CD1c-positive myeloid dendritic cell (primary cell): ENCODE measurements around the gene PPFIA1.

Source experiments
- DNase-seq: peaks from one replicate; pipeline ENCODE4 v3.0.0-alpha.2; 2016; ENCODE audit errors: extremely low spot score

PPFIA1 gene

GRCh38 chr11:70414341-70415100 is 144.0 kb downstream of the PPFIA1 start:
- no peak for DNase-seq

GRCh38 chr11:70415191-70415590 is 144.7 kb downstream of the PPFIA1 start:
- no peak for DNase-seq

DNA sequence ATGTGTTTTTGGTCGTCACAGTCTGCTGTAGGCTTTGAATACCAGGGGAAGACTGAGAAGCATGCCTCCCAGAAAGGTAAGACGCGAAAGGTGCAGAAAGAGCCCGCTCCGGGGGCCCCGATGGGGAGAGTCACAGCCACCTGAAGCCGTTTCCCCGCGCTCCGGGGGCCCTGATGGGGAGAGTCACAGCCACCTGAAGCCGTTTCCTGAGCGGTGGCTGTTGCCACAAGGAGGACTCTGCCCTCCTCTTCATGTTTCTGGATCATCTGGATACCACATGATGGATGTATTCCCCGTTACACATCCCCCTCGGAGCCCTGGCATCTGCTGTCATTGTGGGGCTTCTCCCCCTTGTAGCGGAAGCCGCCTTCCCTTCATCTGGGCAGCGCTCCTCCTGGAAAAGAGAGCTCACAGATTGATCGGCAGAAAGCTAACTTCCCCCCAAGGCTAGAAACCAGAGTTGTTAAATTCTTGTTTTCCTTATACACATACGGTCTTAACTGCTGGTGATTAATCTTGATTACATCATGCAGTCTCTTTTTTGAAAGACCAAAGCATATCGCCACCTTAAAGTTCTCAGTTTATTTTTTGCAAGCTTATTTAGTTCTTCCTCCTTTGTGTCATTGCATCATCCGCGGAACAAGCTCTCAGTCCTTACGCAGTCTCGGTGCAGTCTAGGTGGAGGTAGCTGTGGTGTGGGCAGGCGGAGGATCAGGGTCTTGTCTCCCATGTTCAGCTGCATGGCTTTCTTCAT is 145.3 kb downstream of the PPFIA1 start:
- DNase-seq = peak; percentile 72

- DNase-seq = no peak
Measured at GRCh38 chr11:70416881-70417280, 146.4 kb downstream of the PPFIA1 start.

DNA sequence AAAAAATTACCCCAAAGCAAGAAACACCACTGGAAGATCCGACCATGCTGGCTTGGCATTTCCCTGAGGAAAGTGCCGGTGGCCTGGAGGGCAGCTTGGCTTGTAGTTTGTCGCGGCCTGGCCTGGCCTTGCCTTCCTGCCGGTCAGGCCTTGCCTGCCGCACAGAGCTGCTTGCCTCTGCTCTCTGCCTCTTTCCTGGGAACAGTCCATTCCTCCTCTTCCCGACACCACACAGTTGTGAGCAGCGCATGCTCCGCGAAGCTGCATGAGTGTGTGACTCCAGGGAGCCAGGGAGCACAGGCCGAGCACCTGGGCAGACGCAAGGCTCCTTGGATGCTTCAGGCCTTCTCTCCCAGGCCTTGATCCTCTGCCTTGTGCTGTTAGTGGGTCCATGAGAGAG is 147.6 kb downstream of the PPFIA1 start:
- DNase-seq = no peak

- DNase-seq = no peak
Measured at GRCh38 chr11:70419307-70420007, 149.0 kb downstream of the PPFIA1 start.

GRCh38 chr11:70420008-70420464 is 149.5 kb downstream of the PPFIA1 start:
- no peak for DNase-seq

DNA sequence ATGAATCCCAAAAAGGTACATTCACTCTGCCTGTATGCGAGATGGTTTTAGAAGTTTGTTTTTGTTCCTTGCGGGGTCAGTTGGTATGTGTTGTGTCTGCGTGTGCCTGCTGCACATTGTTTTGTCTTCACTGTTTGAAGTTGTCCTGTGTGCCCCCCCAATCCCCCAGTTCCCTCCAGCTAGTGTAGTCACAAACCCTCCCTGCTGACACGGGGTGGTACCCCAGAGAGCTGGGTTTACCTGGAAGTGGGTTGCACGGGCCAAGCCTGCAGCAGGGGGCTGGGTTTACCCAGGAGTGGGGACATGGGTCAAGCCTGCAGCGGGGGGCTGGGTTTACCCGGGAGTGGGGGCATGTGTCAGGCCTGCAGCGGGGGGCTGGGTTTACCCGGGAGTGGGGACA is 150.0 kb downstream of the PPFIA1 start:
- DNase-seq = no peak

GRCh38 chr11:70421123-70421522 is 150.6 kb downstream of the PPFIA1 start:
- peak; percentile 42 for DNase-seq

GRCh38 chr11:70422692-70423522 is 152.4 kb downstream of the PPFIA1 start:
- no peak for DNase-seq

- peak; percentile 94 for DNase-seq
Measured at GRCh38 chr11:70423523-70424505, 153.3 kb downstream of the PPFIA1 start.

DNA sequence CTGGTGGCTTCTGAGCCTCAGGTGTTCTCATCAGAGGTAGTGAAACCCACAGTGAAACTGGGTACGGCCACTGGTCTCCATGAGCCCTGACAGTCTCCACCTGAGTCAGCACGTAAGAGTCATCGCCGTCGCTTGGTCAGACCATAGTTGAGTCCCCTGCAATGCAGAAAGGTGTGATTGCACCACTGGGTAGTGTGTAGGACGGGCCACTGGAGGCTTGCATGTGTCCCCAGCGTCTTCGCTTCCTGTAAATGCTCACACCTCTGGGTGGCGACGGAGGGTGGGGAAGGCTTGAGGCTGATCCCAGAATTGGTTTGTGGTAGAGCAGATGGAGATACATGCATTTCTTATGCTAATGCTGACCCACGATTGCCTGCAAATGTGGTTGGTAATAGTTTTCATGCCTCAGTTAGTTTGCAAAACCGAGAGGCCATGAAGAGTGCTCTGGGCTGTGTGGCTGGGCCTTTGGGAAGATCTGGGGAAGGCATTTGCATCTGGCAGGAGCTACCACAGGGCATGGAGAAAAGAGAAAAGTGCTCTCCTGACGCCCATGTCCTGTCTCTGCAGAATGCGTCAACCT is 154.4 kb downstream of the PPFIA1 start:
- DNase-seq = no peak

GRCh38 chr11:70427436-70427835 is 156.9 kb downstream of the PPFIA1 start:
- DNase-seq = no peak

GRCh38 chr11:70428701-70429427 is 158.4 kb downstream of the PPFIA1 start:
- DNase-seq = no peak

- no peak for DNase-seq
Measured at GRCh38 chr11:70429428-70429705, 158.9 kb downstream of the PPFIA1 start.

GRCh38 chr11:70429724-70430521 is 159.4 kb downstream of the PPFIA1 start:
- no peak for DNase-seq

GRCh38 chr11:70430671-70431574 is 160.4 kb downstream of the PPFIA1 start:
- no peak for DNase-seq

DNA sequence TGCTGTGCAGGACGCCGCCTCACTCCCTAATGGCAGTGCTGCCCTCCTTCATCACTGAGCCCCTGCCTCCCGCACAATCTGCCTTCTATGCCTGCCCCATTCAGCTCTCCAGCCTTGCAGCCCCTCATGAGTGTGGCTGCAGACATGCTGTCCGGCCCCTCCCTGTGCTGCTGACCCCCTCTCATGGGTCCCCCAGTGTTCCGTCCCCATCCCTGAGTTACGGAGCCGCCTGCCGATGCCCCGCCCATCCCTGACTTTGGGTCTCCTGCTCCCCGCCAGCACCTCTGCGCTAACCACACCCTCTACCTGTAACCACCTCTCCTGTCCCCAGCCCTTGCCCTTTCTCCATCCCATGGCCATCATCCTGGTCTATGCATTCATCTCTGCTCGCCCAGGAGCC is 161.1 kb downstream of the PPFIA1 start:
- DNase-seq = no peak
